ENCODE measurements around the gene INPP5A.

The INPP5A gene

DNA sequence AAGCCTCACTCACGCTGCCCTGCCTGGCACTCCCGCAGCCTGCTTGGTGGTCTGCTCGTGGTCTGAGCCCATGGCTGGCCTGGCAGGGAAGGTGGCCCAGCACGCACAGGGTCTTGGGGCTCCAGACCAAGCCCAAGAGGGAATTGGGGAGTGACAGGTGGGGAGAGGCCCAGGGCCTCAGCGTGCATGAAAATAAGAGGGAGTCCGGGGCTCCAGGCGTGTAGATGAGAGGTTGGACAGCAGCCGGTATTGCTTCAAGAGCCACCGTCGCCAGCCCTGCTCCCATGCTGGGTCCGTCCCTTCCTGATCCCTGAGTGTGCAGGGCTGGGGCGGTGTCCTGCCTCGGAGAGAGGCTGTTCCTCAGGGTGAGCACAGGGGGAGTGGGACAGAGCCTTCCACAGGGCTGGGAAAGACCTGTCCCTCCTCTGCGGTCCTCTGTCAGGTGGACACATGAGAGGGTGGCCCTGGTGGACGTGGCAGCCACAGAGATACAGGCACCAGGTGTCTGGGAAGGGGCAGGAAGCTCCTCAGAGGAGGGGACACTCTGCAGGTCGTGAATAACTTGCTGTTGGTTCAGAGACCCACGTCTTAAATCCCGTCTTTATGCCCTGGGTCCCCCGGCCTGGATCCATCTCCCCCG lies 113.1 kb downstream of the INPP5A start:
- FAIRE-seq, result no peak

DNA sequence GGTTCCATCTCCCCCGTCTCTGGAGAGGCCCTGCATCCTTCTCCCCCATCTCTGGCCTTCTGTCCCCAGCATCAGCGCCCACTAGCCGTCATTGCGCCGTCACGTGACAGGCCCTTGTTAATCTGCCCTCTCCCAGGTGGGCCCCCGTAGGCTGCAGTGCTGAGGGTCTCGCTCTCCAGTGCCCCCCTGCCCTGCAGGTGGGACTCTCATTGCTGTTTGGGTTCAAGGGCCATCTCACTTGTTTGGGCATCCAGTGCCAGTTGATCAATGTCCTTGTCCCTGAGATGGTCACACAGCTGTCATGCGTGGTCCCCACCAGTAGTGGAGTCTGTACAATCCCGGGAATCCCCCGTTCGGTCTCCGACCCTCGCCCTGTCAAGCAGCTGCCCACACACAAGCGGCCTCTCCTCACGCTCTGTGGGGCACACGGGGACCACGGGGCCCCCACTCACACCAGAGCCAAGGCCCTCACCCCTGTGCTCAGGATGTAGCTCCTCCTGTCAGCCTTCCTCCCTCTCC lies 114.0 kb downstream of the INPP5A start:
- FAIRE-seq, result no peak

DNA sequence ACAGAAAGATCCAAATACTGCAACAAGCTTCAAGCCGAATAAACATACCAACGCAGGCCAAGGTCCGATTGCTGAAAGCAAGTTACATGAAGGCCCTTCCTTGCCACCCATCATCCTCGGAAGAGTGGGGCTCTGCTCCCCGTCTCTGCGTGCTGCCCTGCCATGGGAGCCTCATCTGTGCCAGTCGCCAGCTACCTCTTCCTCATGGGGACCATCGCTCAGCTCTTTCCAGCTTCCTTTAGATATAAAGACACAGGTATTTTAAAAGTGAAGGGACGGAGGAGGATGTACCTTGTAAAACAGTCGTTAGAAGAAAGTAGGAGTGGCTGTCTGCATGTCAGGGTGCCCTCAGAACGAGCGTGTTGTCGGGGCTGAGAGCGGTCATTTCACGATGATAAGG lies 114.9 kb downstream of the INPP5A start:
- no peak for FAIRE-seq

DNA sequence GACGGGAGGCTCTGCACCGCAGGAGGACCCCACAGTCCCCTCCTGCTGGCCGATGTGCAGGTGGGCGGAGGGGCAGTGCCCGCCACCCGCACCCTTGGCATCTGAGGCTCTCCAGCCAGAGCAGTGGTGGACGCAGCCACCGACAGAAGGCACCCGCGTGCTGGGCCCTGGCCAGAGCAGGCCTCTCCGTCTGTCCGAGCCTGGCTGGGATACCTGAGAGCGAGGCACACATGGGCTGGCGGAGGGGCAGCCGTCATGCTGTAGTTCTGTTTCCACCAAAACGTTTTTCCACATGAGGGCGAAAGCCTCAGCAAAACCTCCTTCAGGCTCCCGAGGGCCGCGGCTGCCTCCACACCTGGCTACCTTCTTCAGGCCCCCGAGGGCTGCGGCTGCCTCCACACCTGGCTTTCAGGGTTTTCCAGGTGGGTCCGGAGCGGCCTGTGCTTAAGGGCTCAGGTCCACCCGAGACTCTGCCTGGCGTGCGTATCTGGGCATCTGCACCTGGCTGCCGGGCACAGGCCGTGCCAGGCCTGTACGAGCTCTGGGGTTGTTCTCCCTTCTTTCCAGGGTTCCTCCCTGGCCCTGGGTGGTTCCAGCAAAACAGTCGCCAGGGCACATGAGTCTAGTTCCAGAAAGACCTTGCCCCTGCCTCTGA lies 115.5 kb downstream of the INPP5A start:
- FAIRE-seq, result no peak

DNA sequence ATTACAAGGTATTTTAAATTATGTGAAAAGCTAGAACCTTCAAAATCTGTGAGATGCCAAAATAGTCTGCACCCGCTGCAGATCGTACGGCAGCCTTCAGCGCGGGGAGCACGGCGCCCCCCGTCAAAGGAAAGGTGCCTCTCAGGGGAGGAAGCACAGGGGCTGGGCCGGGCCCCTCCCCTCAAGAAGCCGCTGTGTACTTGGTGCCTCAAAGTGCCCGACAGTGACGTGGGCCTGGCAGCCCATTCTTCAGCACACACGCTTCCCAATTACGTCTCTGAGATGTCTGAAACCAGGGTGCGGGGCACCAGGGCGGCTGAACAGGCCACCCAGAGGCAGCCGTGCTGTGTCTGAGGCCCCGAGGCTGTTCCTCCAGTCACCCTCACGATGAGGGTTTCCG lies 116.1 kb downstream of the INPP5A start:
- no peak for FAIRE-seq

DNA sequence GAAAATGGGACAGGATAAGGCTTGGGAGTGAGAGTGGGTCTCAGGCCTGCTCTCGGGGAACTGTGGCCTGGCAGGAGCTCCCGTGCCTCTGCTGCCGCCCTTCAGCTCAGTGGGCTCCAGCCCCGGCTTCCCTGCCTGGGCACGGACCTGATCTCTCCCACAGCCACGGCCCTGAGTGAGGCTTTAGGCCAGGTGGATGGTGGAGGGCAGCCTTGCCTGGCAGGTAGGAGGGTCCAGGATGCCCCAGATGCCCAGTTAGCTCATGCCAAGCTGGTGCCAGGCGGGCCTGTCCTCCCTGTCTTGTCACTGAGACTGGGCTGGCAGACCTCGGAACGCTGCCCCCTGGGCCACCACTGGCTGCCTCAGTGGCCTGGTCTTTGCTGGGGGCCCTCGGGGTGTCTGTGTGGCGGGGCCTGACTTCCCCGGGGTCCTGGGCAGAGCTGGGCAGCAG lies 116.6 kb downstream of the INPP5A start:
- no peak for FAIRE-seq

DNA sequence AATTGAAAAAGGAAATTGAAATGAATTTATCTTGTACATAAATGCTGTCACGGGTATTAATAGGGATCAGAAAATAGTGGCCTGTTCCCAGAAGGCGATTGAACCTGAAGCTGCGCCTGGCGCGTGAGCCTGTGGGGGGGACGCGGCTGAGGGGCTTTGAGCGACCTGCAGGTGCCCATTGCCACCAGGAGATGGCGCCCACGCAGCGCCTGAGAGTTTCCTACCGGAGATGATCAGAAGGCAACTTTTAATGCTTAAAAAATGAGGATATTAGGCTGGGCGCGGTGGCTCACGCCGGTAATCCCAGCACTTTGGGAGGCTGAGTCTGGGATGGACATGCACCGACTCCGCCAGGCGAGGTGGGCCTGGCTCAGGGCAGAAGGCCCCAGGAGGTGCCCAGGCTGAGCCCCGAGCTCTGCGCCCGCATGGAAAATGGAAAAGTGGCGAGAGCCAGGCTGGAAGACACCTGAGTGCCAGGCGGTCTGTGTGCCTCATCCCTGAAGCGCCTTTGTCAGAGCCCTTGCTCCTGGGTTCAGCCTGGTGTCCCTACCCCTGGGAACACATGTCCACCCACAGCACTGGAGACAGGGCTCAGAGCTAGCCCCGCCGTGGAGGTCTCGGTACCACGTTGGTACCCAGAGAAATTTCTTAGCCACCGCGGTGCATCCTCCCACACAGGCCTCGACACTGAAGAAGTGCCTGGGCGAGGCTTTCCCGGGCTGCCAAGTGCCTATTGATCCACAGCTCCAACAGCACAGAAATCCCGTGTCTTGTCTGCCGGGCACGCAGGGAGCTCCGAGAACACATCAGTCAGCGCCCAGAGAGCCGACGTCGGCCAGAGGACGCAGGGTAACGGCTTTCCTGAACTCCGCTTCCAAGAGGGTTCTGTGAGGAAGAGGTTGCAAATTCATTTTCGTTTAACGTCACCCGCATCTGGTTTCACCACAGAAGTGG lies 117.4 kb downstream of the INPP5A start:
- FAIRE-seq, result no peak

DNA sequence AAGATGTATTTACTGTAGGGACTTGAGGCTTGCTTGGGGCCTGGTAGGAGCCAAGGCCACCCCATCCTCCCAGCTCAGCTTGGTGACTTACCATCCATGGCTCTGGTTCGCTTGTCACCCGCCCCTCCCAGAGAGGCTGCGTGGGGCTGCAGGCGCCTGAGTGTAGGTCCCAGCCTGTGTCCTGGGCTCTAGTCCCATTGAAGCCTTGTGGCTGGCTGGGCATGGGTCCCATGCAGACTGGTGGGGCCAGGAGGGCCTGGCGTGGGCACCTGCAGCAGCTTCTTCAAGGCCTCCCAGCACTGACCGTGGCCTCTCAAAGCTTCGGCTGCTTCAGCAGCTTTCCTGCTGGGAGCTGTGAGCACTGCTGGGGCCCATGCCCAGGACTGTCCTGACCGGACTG lies 118.1 kb downstream of the INPP5A start:
- FAIRE-seq, result no peak

DNA sequence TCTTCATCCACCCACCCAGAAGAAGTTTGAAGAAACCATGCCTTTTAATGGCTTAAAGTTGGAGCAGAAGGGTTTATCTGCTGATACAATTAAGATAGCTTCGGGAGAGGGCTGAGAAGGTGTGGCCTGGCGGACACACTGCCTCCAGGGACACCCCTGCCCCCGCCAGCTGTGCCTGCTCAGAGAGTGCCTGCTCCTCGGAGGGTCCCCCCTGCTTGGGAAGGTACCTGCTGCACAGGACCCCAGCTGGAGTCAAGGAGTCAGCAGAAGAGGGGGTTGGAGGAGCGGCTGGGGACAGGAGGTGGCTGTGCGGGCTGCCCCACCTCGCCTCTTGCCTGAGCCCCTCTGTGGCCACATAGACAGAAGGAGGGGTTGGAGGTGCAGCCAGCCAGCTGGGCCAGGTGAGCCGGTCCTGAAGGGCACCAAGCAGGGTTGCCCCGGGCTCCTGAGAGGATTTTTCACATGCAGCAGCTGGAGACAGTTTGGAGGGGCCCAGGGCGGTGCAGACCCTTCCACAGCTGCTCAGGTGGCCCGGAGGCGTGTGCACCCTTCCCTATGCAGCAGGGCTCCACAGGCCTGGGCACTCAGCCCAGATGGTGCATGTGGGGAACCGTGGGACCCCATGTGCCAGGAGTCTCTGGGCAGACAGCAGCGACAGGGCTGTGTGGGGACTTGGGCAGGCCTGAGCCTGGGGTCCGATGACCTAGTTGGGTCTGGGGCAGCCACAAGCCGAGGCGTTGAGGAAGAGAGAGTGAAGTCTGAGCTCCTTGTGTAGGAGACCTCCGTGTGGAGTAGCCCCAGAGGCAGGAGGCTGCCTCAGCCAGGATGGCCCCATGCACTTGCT lies 118.9 kb downstream of the INPP5A start:
- FAIRE-seq, result no peak

DNA sequence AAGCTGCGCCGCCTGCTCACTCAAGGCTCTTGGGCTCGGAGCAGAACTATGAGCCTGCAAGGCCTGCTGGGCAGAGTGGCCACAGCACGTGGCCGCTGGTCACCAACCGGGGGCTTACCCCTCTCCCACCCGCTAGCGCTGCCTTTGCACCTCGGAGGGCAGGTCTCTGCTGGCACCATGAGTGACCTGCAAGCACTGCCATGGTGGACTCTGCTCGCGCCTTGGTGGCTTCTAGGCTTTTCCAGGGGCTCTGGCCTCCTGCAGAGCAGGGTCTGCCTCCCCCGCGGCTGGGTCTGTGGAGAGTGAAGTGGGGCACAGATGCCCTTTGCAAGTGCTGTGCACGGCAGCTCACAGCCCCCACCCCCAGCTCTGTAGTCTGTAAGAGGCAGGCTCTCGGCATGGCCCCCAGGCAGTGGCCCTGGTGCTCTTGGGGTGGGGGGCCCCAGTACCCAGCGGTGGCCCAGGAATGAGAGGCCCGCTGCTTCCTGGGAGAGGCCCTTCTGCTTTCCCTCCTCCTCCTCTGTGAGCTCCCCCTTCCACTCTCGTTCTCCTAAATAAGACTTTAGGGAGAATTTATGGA lies 119.6 kb downstream of the INPP5A start:
- FAIRE-seq, result no peak

DNA sequence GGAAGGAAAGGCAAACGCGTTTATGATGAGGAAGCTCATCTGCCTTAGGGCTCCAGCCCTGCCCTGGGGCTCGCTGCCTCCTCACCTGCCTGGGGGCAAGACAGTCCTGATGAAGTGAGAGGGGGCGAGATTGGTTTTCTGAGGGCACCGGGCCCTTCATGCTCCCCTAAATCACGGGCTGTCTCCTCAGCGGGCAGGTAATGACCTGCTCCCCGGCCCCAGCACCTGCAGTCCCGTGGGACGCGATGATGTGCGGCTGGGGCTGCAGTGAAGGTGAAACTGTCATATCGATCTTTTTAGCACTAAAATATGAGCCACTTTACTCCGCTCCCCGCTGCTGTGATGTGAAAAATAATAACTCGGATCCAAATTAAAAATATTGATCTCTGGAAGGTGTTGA lies 120.2 kb downstream of the INPP5A start:
- FAIRE-seq, result no peak

DNA sequence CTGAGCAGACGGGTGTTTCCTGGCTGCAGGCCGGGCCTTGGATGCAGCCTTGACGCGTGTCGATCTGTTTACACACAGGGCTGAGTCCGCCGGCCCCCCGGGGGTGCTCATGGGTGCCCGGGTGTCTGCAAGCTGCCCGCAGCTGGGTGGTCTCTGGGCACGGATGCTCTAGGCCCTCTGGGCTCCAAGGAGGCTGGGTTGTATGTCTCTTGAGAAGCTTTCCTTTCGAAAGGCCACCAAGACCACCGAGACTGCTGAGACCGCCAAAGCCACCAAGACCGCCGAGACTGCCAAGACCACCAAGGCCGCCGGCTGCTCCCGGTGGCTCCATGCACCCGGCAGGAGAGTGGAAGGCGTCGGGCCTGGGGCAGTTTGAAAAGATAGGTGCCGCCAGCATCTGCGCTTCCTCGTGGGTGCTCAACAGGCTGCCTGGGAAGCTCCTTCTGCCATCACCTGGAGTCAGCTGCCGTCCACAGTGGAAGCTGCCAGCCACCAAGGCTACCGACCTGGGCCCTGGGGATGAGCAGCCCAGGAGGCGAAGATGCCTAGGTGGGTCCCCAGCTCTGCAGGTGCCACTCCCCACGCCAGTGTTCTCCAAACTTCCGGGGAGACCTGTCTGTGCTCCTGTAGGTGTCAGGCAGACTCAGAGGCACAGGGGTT lies 121.1 kb downstream of the INPP5A start:
- no peak for FAIRE-seq

DNA sequence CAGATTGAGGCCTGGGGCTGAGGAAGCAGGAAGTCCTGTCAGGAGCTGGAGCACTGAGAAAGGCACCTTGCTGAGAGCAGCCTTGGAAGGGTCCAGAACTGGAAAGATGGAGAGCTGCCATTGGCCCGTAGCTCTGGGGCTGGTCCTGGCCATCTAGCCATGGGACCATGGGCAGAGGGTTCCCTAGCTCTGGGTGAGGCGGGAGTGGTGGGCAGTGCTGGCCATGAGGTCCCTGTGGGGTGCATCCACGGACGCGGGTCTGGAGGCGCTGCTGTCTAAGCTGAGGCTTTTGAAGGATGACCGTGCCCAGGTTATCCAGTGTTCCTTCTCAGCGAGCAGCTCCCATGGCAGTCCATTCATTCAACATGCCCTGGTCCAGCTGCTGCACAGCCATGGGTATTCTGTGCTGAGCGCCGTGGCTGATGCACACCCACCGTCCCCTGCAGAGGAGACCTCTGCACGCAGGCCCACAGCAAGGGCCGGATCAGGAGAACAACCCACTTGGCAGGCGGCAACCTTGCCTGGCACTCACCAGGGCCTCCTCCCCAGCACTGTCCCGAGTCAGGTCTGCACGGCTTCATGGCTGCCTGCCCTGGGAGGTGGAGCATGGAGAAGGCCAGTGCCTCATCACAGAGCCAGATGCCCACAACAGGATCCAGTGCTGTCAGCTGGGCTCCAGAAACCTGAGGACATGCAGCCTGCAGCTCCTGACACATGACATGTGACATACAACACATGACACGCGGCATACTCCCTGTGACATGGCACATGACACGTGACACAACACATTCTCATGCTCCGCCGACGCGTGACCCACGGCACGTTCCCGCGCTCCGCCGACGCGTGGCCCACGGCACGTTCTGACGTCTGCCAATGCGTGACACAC lies 121.9 kb downstream of the INPP5A start:
- no peak for FAIRE-seq

DNA sequence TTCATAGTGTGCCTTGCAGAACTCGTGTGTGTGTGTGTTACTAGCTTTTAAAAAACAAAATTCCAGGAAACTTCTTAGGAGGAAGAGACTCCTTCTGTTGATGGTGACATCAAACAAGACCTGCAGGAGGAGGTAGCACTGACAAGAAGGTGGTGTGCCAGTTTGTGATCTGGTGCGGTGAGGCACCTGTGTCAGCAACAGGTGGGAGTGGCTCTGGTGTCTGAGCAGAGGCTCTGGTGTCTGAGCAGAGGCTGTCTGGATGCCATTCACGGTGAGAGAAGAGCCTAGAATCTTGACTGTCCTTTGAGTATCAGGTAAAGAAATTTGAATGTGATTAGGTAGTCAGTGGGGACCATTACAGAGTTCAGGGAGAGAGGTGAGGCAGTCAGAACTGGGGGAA lies 122.8 kb downstream of the INPP5A start:
- FAIRE-seq, result no peak

DNA sequence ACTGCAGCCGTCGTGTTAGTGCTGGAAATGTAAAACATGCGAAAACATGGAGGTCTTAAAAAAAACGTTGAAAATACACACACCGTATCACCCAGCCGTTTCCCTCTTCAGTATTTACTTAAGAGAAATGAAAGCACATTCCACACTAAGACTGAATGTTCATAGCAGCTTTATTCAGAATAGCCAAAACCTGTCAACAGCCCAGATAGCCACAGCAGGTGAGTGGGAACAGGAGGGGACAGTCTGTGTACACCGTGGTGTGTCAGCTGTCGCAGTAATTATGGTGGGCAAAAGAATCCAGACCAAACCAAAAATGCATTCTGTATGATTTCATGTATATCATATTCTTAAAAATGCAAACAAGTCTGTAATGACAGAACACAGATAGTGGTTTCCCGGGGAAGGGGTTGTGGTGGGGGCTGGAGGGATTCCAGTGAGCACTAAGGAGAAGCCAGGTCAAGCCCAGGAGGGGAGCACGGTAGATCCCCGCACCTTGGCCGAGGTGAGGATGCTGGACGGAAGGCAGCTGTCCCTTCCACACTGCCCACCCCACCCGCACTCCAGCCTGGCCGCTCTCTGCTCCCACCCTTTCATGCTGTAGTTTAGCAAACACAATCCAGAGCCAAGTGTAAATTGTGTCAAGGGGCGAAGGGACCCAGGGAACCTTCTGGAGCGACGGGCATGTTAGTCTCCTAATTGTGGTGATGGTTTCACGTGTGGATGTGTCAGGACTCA lies 124.8 kb downstream of the INPP5A start:
- no peak for FAIRE-seq

DNA sequence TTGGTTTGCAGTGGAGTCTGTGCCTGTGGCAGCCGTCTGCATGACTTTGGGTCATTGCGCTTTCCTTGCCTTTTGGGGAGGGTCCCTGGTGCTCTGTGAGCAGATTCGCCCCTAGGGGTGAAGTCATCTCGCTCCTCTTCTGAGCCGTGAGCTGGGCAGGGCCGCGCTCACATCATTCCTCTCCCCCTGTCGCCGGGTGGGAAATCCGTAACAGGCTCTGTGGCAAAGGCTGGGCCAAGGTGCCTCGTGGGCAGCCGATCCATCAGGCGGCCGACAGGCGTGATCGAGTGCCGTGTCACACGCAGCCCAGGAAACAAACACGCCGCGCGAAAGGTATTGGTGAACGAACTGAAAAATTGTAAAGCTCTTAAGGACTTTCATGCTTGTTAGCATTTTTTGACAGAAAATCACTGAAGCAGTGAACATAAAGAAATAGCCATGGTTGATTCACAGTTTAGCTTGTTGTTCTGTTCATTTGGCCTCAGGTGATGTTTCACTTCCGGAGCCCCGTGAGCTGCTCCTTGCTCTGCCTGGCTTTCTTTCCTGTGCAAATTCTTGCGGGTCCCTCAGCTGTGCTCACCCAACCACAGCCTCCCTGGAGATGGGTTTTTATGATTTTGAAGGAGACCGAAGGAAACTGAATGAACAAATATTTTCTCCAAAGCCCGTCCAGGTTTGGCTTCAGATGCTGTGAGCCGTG lies 126.2 kb downstream of the INPP5A start:
- no peak for FAIRE-seq

DNA sequence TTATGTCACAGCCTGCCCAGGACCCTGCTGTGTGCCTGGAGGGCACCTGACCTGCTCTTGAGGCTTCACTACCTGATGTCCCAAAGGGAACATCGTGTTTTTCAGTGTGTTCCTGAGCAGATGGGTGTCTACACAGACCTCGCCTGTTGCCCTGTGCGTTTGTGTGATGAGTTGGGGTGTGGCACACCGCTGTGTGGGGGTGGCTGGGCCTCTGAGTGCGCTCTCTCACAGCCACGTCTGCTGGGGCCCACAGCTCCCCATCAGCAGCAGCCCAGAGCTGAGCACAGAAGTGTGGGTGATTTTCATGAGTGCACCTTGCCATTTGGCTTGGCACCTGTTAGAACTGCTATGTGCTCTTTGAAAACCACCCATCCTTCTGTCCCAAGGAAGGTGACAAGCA lies 126.8 kb downstream of the INPP5A start:
- no peak for FAIRE-seq

DNA sequence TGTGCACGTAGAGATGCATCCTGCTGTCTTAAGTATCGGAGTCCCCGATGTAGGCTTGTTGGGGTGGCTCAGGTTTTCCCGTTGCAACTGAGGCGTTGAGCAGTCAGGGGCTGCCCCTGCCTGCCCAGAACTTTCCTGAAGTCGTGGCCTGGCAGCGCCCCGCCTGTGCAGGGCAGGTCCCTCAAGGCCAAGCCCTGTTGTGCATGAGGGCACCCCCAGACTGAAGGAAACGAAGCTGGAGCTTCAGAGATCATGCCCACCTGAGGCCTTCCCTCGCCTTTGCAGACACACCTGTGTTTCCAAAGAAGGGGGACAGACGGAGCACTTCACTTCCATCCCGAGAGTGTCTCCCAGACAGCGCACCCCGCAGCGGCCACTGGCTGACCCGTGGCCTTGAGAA lies 127.3 kb downstream of the INPP5A start:
- no peak for FAIRE-seq
